ENCODE measurements around the gene INPP5E. TPM values are rescaled to one million over a fixed set of nuclear protein-coding genes. Genes with fewer than 3 reads are reported as not detected.
"Not testable (repeated sequence)": the region's sequence is repeated elsewhere in the genome, so short reads cannot be mapped to it uniquely, and the experiment has no call there.

Gene INPP5E
- polyA plus RNA-seq, 4 donors = 12.8 to 18.1 (median 13.8) TPM

DNA sequence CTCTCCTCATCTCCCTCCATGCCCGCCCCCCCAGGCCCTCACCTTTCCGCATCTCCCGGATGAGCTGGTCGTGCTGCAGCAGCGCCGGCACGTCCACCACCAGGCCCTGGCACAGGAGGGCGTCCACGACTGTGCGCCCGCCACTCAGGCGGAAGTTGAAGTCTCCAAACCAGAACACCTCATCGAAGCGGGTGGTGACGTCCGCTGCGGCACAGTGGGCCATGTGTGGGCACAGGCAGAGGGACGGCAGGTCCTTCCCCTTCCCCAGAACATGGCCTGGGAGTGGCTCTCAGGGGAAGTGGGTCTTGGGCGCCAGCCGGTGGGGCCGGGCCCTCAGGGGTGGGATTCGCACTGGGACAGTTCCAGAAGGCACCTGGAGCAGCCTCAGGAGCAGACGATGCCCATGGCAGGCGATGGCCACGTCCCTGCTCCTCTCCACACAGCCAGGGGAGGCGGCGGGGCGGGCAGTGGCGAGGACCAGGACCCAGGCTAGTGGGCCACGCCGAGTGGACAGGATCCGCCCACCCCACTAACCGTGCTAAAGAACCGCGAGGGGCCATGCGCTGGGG, 7.8 kb downstream of the INPP5E start:
- no peak for DNase-seq (ENCODE audit: low read depth in 4 of 4, low spot score in 3 of 4)

DNA sequence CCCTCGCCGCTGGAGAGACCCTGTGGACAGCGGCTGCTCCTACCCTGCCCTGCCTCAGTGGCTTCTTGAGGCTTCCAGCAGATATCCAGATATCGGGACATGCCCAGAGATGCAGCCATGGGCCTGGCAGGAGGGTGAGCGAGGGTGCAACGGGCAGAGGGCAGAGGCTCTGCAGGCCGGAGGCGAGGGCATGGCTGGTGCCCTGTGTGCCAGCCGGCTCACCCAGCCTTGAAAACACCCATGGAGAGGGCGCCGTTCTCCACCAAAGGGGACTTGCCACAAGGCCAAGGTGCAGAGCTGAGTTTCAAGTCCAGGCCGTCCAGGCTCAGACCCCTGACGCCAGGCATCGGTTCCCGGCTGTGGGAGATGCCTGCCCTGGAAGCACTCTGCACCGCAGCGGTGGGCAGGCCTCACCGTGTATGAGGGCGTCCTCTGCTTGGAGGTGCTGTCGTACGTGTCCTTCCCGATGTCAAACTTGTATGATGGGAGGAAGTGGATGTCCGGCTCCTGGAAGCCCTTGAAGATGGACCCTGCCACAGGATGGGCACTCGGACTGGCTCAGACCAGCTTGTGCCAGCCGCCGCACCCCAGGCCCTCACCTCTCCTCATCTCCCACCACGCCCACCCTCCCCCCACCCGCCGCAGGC, 8.9 kb downstream of the INPP5E start:
- DNase-seq (ENCODE audit: low read depth in 4 of 4, low spot score in 3 of 4) = no peak

DNA sequence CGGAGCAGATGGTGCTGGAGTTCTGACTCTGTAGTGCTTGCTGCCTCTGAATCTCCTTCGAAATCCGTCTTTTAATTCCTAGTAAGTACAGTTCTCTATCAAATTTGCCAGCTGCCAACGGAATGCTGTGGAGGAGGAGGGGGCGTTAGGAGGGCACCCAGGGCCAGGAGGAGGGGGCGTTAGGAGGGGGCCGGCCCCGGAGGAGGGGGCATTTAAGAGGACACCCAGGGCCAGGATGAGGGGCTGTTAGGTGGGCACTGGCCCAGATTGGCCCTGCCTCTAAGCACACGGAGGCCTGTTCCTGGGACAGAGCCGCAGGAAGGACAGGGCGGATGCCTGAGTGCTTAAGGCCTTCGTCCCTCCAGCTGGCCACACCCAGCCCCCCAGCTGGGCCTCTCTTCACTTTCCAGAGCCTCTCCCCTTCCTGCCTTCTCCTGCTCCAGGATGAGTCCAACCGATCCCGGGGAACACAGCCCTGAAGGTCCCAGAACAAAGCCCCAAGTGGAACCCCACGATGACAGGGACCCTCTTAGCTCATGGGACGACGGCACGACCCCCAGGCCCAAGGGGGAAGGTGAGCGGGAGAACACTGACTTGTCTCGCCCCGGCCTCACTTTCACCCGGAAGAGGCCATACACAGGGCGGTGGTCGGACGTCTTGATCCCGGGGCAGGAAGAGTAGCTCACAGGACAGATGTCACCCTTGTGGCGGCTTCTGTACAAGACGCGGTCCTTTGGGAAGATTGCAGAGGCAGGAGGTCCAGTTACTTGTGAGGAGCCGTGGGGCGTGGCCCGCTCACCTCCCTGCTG, 9.8 kb downstream of the INPP5E start:
- no peak for DNase-seq (ENCODE audit: low read depth in 4 of 4, low spot score in 3 of 4)

DNA sequence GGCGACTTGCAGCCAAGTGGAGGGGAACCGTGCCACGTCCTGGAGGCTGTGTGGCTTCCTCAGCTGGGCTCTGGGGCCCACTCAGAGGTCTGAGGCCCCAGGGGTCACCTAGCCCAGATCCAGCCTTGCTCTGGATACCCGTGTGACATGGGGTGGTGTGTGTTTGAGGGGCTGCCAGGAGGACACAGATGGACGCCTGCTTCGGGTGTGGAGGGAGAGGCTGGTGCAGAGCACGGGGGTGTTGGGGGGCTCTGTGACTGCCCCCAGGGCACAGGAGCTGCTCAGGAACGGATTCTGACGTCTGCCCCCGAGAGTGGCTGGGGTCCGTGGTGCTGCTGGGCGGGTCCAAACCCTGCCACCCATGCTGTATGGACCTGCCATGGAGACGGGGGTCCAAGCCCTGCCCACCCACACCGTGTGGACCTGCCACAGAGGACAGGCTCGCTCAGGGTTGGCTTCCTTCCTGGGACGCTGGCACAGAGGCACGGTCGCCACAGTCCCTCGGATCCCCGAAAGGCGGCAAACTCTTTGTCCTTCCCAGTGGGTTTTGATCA, 10.5 kb downstream of the INPP5E start:
- no peak for DNase-seq (ENCODE audit: low read depth in 4 of 4, low spot score in 3 of 4)

DNA sequence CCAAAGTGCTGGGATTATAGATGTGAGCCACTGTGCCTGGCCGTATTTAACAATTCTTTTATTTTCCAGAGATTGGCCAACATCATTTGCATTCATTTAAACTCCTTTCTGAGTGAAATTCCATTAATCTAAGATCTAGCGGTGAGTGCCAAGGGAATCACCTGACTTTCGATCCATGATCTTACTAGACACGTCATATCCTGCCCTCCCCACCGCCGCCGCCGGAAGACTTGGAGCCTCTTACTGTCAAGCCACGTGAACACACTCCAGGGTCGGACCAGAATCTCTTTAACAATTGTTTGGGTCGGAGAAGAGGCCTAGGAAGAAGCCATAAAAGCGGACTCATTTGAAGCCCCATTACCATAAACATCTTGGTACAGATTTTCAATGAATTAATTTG, 12.9 kb downstream of the INPP5E start:
- DNase-seq (ENCODE audit: low read depth in 4 of 4, low spot score in 3 of 4) = no peak

DNA sequence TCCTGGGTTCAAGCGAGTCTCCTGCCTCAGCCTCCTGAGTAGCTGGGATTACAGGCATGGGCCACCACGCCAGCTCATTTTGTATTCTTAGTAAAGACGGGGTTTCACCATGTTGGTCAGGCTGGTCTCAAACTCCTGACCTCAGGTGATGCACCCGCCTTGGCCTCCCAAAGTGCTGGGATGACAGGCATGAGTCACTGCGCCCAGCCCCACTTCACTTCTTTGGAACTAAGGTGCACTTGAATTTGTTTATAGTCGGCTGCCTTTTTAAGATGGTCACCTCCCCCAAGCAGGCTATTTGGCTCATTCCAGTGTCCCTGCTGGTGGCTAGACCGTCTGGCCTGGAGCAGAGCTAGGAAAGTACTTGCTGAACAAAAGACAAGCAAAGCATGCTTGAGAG, 14.3 kb downstream of the INPP5E start:
- not testable (repeated sequence) for DNase-seq (ENCODE audit: low read depth in 4 of 4, low spot score in 3 of 4)

DNA sequence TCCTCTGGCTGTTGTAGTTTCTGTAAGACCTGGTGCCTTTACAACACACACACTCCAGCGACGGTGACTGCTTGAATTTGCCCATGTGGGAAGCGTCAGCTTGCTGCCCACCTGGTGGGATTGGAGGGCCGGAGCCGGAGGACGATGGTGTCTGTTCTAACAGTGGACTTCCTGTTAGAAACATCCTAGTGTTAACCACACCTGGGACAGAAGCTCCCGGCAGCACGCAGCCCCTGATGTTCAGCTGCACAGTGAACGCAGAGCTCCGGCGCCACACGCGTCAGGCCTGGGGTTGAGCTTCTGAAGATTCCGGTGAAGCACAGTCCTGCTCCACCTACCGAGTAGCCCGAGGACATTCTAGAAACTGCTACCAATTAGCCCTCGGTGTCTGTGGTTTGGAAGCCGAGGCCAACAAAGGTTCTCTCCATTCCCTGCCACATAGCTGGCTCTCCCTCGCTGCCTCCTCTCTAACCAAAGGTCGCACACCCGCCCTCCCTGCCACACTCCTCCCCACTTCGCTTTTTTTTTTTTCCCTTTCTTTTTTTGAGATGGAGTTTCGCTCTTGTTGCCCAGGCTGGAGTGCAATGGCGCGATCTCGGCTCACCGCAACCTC, 14.8 kb downstream of the INPP5E start:
- no peak for DNase-seq (ENCODE audit: low read depth in 4 of 4, low spot score in 3 of 4)

DNA sequence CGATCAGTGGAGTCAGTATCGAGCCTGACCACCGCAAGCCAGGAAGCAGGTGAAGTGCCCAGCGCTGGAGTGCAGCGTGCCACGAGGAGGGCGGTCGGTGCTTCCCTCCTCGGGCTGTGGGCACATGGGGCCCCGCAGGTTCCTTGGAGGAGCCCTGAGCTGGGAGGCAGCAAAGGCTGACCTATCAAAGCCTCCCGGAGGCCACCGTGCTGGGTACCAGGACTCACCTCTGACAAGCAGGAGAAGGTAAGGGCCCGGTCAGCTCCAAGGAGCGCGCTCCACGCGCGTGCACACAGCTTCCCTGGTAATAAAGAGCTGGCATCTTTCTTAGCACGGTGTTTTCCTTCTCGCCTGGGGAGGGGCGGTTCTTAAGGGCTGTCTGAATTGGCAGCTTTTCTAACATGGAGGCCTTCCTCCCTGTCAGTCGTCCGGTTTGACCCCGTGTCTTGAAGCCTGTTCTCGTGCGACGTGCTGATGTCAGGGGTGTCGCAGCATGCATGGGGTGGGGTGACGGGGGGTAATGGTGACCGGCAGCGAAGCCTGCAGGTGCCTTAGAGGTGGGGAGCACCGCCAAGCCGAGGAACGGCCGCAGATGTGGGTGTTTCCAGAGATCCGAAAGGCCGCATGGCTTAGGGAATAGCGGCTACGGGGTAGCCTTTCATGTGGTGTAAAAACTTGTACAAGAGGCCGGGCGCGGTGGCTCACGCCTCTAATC, 16.1 kb downstream of the INPP5E start:
- no peak for DNase-seq (ENCODE audit: low read depth in 4 of 4, low spot score in 3 of 4)

DNA sequence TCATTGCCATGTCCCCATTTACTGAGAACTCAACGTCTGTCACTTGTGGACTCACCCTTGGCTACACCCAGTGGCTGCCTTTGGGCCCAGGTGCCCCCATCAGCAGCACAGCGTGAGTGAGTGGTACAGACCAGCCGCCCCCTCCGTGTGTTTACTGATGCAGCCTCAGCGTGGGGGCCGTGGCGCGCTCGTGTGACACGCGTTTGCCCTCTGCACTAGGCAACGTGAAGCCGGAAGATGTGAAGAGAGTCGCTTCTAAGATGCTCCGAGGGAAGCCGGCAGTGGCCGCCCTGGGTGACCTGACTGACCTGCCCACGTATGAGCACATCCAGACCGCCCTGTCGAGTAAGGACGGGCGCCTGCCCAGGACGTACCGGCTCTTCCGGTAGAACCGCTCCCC, 16.8 kb downstream of the INPP5E start:
- no peak for DNase-seq (ENCODE audit: low read depth in 4 of 4, low spot score in 3 of 4)

DNA sequence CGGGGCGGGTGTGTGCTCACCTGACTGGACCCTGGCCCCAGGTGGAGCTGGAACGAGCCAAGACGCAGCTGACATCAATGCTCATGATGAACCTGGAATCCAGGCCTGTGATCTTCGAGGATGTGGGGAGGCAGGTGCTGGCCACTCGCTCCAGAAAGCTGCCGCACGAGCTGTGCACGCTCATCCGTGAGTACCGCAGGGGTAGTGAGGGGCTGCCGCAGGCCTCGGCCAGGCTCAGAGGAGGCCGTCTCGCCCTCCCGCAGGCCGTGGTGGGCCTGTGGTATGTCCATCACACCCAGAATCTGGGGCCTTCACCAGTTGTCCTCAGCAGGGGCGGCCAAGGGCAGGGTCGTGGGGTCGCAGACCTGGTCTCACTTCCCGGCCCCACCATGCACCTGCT, 17.9 kb downstream of the INPP5E start:
- DNase-seq (ENCODE audit: low read depth in 4 of 4, low spot score in 3 of 4) = no peak

DNA sequence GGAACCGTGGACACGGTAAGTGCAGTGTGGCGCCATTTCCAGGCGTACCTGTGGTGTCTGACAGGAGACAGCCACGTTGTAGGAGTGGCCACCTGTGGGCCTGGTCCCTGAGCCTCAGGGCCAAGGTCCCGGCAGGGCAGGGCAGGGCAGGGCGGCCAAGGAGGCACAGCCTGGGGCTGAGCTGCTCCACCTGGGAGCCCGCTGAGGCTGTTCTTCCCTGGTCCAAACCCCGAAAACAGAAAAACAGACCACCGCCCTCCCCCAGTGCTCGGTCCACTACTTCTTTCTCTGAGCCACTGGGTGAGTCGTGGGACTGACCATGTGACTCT, 20.6 kb downstream of the INPP5E start:
- no peak for DNase-seq (ENCODE audit: low read depth in 4 of 4, low spot score in 3 of 4)

DNA sequence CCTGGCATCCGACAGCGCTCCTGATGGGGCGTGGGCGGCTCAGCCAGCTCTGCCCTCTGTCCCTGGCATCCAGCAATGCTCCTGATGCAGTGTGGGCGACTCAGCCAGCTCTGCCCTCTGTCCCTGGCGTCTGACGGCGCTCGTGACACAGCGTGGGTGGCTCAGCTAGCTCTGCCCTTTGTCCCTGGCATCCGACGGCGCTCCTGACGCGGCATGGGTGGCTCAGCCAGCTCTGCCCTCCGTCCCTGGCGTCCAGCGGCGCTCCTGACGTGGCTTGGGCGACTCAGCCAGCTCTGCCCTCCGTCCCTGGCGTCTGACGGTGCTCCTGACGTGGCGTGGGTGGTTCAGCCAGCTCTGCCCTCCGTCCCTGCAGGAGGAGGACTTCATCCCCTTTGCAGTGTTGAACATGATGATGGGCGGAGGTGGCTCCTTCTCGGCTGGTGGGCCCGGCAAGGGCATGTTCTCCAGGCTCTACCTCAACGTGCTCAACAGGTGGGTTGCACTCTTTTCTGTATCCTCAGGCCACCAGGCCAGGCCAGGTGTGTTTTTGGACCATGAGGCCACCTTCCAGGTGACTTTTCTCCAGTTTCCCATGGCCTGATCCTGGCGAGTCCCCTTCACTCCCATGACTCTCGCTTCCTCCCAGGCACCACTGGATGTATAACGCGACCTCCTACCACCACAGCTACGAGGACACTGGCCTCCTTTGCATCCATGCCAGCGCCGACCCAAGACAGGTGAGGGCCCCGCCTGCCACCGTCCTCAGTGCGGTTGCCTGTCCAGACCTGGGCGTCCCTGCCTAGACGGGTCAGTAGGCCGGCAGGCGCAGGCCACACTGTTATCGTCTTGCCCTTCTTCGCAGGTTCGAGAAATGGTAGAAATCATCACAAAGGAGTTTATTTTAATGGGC, 21.2 kb downstream of the INPP5E start:
- DNase-seq (ENCODE audit: low read depth in 4 of 4, low spot score in 3 of 4) = no peak

DNA sequence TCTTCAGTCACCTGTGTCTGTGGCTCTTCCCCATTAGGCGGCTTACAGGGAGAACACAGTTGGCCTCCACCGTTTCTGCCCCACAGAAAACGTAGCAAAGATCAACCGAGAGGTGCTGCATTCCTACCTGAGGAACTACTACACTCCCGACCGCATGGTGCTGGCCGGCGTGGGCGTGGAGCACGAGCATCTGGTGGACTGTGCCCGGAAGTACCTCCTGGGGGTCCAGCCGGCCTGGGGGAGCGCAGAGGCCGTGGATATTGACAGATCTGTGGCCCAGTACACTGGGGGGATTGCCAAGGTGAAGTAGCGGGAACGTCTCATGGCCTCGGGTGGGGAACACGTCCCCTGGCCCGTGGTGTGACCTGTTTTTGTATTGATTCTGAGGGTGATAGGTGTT, 22.7 kb downstream of the INPP5E start:
- DNase-seq (ENCODE audit: low read depth in 4 of 4, low spot score in 3 of 4) = no peak

DNA sequence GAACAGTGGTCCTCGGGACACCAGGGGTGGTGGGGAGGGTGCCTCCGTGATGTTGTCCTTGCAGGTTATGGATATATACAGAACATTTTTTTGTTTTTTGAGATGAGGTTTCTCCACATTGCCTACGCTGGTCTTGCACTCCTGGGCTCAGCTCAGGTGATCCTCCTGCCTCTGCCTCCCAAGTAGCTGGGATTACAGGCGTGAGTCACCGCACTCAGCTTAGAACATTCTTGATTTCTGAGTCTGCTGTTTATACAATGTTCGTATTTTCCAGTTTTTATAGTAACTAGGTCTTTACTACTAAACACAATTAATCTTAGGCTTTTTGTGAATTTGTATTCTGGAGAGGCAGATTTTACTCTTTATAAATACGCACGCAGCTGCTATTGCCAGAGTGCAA, 23.2 kb downstream of the INPP5E start:
- DNase-seq (ENCODE audit: low read depth in 4 of 4, low spot score in 3 of 4) = no peak

DNA sequence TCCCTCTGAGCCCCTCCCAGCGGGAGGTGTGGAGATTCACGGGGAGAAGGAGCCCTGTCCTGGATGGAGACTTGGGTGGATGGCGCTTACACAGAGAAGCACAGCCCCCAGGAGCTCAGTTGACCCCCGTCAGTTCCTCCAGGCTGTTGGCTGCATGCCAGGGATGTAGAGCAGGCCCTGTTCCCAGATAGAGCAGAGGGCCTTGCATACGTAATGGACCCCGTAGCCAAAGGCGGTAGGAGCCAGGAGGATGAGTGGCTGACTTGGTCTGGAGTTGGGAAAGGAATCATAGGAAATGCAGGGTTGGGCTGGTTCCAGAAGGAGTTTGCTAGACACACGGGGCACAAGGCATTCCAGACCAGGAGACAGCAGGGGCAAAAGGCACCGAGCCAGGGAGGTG, 26.7 kb downstream of the INPP5E start:
- no peak for DNase-seq (ENCODE audit: low read depth in 4 of 4, low spot score in 3 of 4)

DNA sequence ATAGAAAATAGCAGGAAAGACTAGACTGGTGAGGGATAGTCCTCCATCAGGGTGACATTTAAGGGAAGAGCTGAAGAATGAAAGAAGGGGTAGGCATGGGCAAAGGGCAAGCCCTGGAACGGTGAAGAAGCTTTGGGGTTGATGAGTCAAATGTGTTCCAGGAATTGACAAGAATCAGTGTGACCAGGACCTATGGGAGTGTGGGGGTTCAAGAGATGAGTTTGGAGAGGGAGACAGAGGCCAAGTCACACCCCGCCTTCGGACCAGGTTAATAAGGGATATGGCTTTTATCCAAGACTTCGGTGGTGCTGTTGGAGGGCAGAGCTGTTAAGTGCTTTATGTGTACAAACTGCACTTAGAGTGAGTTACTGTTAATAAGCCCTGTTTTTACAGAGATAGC, 28.3 kb downstream of the INPP5E start:
- no peak for DNase-seq (ENCODE audit: low read depth in 4 of 4, low spot score in 3 of 4)

DNA sequence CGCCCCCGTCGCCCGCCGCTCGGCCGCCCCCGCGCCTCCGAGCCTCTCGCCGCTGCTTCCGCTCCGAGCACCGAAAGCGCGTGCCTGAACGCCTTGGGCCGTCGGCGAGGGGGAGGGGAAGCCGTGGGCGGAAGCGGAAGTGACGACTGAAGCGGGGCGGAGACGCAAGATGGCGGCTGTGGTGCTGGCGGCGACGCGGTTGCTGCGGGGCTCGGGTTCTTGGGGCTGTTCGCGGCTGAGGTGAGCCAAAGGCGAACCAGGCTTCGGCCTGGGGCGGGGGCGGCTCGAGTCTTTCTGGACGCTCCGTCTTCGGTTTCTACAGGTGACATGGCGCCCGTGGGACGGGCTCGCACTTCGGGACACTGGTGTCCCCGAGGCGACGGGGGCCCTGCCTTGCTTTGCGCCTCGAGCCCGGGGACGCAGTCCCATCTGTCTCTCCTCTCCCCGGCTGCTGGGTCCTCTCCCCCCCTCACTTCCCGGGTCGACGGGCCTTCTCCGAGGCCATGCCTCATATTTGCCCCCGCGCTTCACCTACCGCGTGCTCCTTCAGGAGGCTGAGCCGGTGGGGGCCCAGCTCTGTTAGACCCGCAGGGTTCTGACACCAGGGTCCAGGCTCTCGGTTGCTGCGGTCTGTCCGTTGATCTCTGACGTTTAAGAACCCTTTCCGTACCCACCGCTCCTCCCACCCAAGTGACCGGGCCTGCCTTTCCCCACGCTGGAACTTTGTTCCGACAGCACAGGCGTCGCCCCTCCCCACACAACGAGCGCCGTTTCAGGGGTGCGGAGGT, 29.0 kb downstream of the INPP5E start, which contains the start of the genes ENTR1 and PMPCA:
TSS of gene ENTR1 (minus strand) at position 115 of the 788 bp plus-strand sequence. CDS start 217 bp downstream, outside the sequence.
TSS of gene PMPCA (plus strand) at position 159 of the 788 bp plus-strand sequence. CDS start at position 170, 11 bp downstream.
- DNase-seq (ENCODE audit: low read depth in 4 of 4, low spot score in 3 of 4) = peak; percentile 72 to 82 (median 79)

DNA sequence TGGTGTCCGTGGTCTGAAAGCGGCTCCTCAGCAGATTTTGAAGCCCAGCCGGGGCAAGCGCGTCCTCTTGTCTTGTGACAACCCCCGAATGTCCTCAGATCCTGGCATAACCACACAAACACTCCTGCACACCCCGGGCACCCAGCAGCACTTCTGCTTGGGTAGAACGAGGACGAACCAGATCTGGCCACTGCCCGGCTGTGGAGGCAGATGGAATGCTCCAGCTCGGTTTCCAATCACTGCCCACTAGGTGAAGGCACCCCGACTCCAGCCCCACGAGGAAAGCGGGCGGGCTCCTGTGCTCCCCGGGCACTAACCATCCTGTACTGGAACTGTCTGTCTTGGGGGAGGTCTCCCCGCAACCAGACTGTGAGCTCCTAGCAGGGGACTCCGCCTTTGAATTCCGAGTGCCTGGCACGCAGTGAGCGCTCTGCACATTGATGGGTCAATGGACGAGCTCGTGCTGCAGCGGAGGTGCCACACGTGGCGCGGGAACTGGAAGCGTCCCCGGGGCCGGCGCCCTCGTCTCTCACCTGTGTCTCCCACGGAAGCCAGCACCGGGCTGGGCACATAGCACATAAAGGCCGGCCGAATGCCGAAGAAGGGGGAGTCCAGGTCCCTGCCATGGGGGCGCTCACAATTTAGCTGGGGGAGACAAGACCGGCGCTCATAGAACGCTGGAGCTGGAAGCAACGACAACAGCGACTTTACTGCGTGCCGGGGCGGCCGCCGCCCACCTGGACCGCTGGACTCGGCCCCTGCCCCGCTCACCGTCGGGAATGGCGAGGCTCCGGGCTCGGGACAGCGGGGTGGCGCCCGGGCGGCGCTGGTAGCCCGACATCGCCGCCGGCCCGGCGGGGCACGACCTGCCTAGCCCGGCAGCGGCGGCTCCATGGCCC, 29.8 kb downstream of the INPP5E start:
- DNase-seq (ENCODE audit: low read depth in 4 of 4, low spot score in 3 of 4) = no peak

Data from right renal pelvis (tissue), 4 donors.